ENCODE results near the gene LRRK2. TPM values are rescaled to one million over a fixed set of nuclear protein-coding genes. Genes with fewer than 3 reads are reported as not detected.

LRRK2 gene
- total RNA-seq, 1 experiment from 2014 or later, result 0.33 TPM

- Histone ChIP-seq H3K4me3 (ENCODE audit: low read length) (no peak overlapping the region), H3K9ac (ENCODE audit: low read length) (no peak overlapping the region), H3K4me1 (ENCODE audit: insufficient read depth, low read length) (no peaks in the 10 kb centered on the region), H3K36me3 (ENCODE audit: low read depth, low read length) (no peaks in the 10 kb centered on the region), H3K79me2 (ENCODE audit: low read length) (no peaks in the 10 kb centered on the region), H3F3A (ENCODE audit: low read length, unreplicated experiment) (no peaks in the 10 kb centered on the region), H3K9me3 (ENCODE audit: low read length) (no peaks in the 10 kb centered on the region), H4K20me1 (ENCODE audit: low read length) (no peaks in the 10 kb centered on the region), H3K4me2 (ENCODE audit: low read length) (no peak overlapping the region), H3K9me2 (replicated peaks; ENCODE audit: low read length) (no peaks in the 10 kb centered on the region), H3K27ac (ENCODE audit: low read length) (no peak overlapping the region), H3K27me3 (ENCODE audit: low read length) (no peaks in the 10 kb centered on the region), H2AFZ (ENCODE audit: low read length) (no peak overlapping the region)
- ATAC-seq, result no peak
- TF ChIP-seq EZH2 (IDR thresholded peaks at IDR 0.05; ENCODE audit: low read length, unreplicated experiment) (no peak), EZH2phosphoT487 (IDR thresholded peaks at IDR 0.05; ENCODE audit: borderline replicate concordance, low read length) (no peak)
- TF ChIP-seq, protein P1, sequence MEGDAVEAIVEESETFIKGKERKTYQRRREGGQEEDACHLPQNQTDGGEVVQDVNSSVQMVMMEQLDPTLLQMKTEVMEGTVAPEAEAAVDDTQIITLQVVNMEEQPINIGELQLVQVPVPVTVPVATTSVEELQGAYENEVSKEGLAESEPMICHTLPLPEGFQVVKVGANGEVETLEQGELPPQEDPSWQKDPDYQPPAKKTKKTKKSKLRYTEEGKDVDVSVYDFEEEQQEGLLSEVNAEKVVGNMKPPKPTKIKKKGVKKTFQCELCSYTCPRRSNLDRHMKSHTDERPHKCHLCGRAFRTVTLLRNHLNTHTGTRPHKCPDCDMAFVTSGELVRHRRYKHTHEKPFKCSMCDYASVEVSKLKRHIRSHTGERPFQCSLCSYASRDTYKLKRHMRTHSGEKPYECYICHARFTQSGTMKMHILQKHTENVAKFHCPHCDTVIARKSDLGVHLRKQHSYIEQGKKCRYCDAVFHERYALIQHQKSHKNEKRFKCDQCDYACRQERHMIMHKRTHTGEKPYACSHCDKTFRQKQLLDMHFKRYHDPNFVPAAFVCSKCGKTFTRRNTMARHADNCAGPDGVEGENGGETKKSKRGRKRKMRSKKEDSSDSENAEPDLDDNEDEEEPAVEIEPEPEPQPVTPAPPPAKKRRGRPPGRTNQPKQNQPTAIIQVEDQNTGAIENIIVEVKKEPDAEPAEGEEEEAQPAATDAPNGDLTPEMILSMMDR (conservative IDR thresholded peaks at IDR 0.05; ENCODE audit: low read depth, low read length), result no peak
- no peak for DNase-seq
- POLR2A ChIA-PET (ENCODE audit: unreplicated experiment), result no interaction called here
- intact Hi-C loops (cut with micrococcal nuclease), result no loop called here
- CTCF ChIA-PET, result no interaction called here
- BruUV-seq (replicated peaks), result no TSS peak
Observed at GRCh38 chr12:40188558-40189320, 36.1 kb upstream of the LRRK2 start.

- Histone ChIP-seq H2AFZ (ENCODE audit: low read length) (no peak overlapping the region), H3K79me2 (ENCODE audit: low read length) (no peaks in the 10 kb centered on the region), H3K36me3 (ENCODE audit: low read depth, low read length) (no peaks in the 10 kb centered on the region), H3K4me3 (ENCODE audit: low read length) (no peak overlapping the region), H3K4me1 (ENCODE audit: insufficient read depth, low read length) (no peaks in the 10 kb centered on the region), H3K9ac (ENCODE audit: low read length) (no peak overlapping the region), H3K27me3 (ENCODE audit: low read length) (peaks cover 7% of the 10 kb centered on the region; the same call in 1 of the 2 replicates), H3K4me2 (ENCODE audit: low read length) (no peak overlapping the region), H3K9me2 (replicated peaks; ENCODE audit: low read length) (no peaks in the 10 kb centered on the region), H3K27ac (ENCODE audit: low read length) (no peak overlapping the region), H3K9me3 (ENCODE audit: low read length) (no peaks in the 10 kb centered on the region), H4K20me1 (ENCODE audit: low read length) (no peaks in the 10 kb centered on the region), H3F3A (ENCODE audit: low read length, unreplicated experiment) (no peaks in the 10 kb centered on the region)
- DNase-seq (no peak), ATAC-seq (no peak)
- POLR2A ChIA-PET (ENCODE audit: unreplicated experiment), result no interaction called here
- TF ChIP-seq EZH2phosphoT487 (IDR thresholded peaks at IDR 0.05; ENCODE audit: borderline replicate concordance, low read length) (no peak), EZH2 (IDR thresholded peaks at IDR 0.05; ENCODE audit: low read length, unreplicated experiment) (no peak)
- TF ChIP-seq, protein P1 (conservative IDR thresholded peaks at IDR 0.05; ENCODE audit: low read depth, low read length), result no peak
- intact Hi-C loops (cut with micrococcal nuclease), result no loop called here
- no TSS peak for BruUV-seq (replicated peaks)
- CTCF ChIA-PET, result no interaction called here
Observed at GRCh38 chr12:40192704-40193255, 32.0 kb upstream of the LRRK2 start.

GRCh38 chr12:40194846-40195245, 30.0 kb upstream of the LRRK2 start:
- H3K27ac ChIP-seq (ENCODE audit: low read length), result no peak overlapping the region
- H3K79me2 ChIP-seq (ENCODE audit: low read length), result no peaks in the 10 kb centered on the region
- no peak overlapping the region for H2AFZ ChIP-seq (ENCODE audit: low read length)
- no peaks in the 10 kb centered on the region for H3F3A ChIP-seq (ENCODE audit: low read length, unreplicated experiment)
- H3K36me3 ChIP-seq (ENCODE audit: low read depth, low read length), result no peaks in the 10 kb centered on the region
- TF ChIP-seq EZH2phosphoT487 (IDR thresholded peaks at IDR 0.05; ENCODE audit: borderline replicate concordance, low read length) (no peak), EZH2 (IDR thresholded peaks at IDR 0.05; ENCODE audit: low read length, unreplicated experiment) (no peak)
- TF ChIP-seq, protein P1 (conservative IDR thresholded peaks at IDR 0.05; ENCODE audit: low read depth, low read length), result no peak
- H4K20me1 ChIP-seq (ENCODE audit: low read length), result no peaks in the 10 kb centered on the region
- H3K9ac ChIP-seq (ENCODE audit: low read length), result no peak overlapping the region
- no peak overlapping the region for H3K4me3 ChIP-seq (ENCODE audit: low read length)
- no TSS peak for BruUV-seq (replicated peaks)
- ChIA-PET CTCF (no interaction called here), POLR2A (ENCODE audit: unreplicated experiment) (no interaction called here)
- intact Hi-C loops (cut with micrococcal nuclease), result no loop called here
- no peak for DNase-seq
- H3K4me2 ChIP-seq (ENCODE audit: low read length), result no peak overlapping the region
- no peak for ATAC-seq
- no peaks in the 10 kb centered on the region for H3K4me1 ChIP-seq (ENCODE audit: insufficient read depth, low read length)
- H3K9me2 ChIP-seq (replicated peaks; ENCODE audit: low read length), result no peaks in the 10 kb centered on the region
- H3K9me3 ChIP-seq (ENCODE audit: low read length), result no peaks in the 10 kb centered on the region
- H3K27me3 ChIP-seq (ENCODE audit: low read length), result peaks cover 9% of the 10 kb centered on the region; the same call in 1 of the 2 replicates
